ENCODE measurements around the gene TBCD. TPM values are rescaled to one million over a fixed set of nuclear protein-coding genes. Genes with fewer than 3 reads are reported as not detected.
"Not testable (repeated sequence)": the region's sequence is repeated elsewhere in the genome, so short reads cannot be mapped to it uniquely, and the experiment has no call there.

TBCD gene
- total RNA-seq, 2 experiments from 2014 or later: 77.8 to 85.8 TPM

GRCh38 chr17:82981141-82981730 lies 229.4 kb downstream of the TBCD start:
- no peak overlapping the region for H3K4me3 Mint-ChIP-seq
- H3K4me1 Mint-ChIP-seq (ENCODE audit: low read depth): peaks cover 31% of the 10 kb centered on the region

GRCh38 chr17:82983510-82984248 lies 231.8 kb downstream of the TBCD start:
- ATAC-seq: no peak
- Mint-ChIP-seq H3K36me3 (ENCODE audit: low read depth) (no peaks in the 10 kb centered on the region), H3K27me3 (no peaks in the 10 kb centered on the region), H3K9me3 (peaks cover 4% of the 10 kb centered on the region), H3K27ac (no peak overlapping the region), H3K4me1 (ENCODE audit: low read depth) (peaks cover 37% of the 10 kb centered on the region), H3K4me3 (no peak overlapping the region)
- no peak for TF ChIP-seq CTCF (IDR thresholded peaks at IDR 0.05)
- no peak for DNase-seq
- ChIA-PET POLR2A (no interaction called here), CTCF (interaction anchor here (1.0 kb wide), 1 partner anchor 9 kb away, joined by 3 read pairs; no protein-coding TSS in a partner anchor)
- intact Hi-C loops (cut with micrococcal nuclease): no loop called here

More at GRCh38 chr17:82981141-82981730, 229.4 kb downstream of the TBCD start:
- ATAC-seq: no peak
- no peak for TF ChIP-seq CTCF (IDR thresholded peaks at IDR 0.05)
- Mint-ChIP-seq H3K27ac (no peak overlapping the region), H3K36me3 (ENCODE audit: low read depth) (no peaks in the 10 kb centered on the region), H3K27me3 (no peaks in the 10 kb centered on the region), H3K9me3 (peaks cover 4% of the 10 kb centered on the region)
- ChIA-PET POLR2A (no interaction called here), CTCF (no interaction called here)
- intact Hi-C loops (cut with micrococcal nuclease): no loop called here
- DNase-seq: no peak

GRCh38 chr17:82984249-82984617 lies 232.4 kb downstream of the TBCD start:
- H3K9me3 Mint-ChIP-seq; H3K27me3 Mint-ChIP-seq; H3K27ac Mint-ChIP-seq; H3K4me3 Mint-ChIP-seq; DNase-seq; intact Hi-C loops (cut with micrococcal nuclease); H3K36me3 Mint-ChIP-seq (ENCODE audit: low read depth); ATAC-seq: not testable (repeated sequence)
- POLR2A ChIA-PET: interaction anchor here (0.9 kb wide), 1 partner anchor 173 kb away, joined by 3 read pairs; no protein-coding TSS in a partner anchor
- CTCF ChIA-PET: interaction anchor here (1.5 kb wide), 1 partner anchor 202 kb away, joined by 4 read pairs; no protein-coding TSS in a partner anchor
- H3K4me1 Mint-ChIP-seq (ENCODE audit: low read depth): peaks cover 32% of the 10 kb centered on the region

- Mint-ChIP-seq H3K27me3 (no peaks in the 10 kb centered on the region), H3K36me3 (ENCODE audit: low read depth) (peaks cover 1% of the 10 kb centered on the region), H3K9me3 (peaks cover 4% of the 10 kb centered on the region), H3K27ac (no peak overlapping the region), H3K4me3 (no peak overlapping the region), H3K4me1 (ENCODE audit: low read depth) (peaks cover 26% of the 10 kb centered on the region)
- POLR2A ChIA-PET: interaction anchor here (0.9 to 1.6 kb wide), 3 partner anchors 69 to 174 kb away, joined by 3 read pairs; no protein-coding TSS in a partner anchor
- TF ChIP-seq CTCF (IDR thresholded peaks at IDR 0.05): no peak
- CTCF ChIA-PET: interaction anchor here (1.5 to 1.9 kb wide), 2 partner anchors 203 to 219 kb away, joined by 3 to 4 read pairs; no protein-coding TSS in a partner anchor
- intact Hi-C loops (cut with micrococcal nuclease): no loop called here
- ATAC-seq (no peak), DNase-seq (no peak)
These were observed 233.0 kb downstream of the TBCD start for GRCh38 chr17:82984751-82985427.

GRCh38 chr17:82985428-82985805 lies 233.6 kb downstream of the TBCD start:
- no peaks in the 10 kb centered on the region for H3K27me3 Mint-ChIP-seq
- DNase-seq (no peak), ATAC-seq (no peak)
- peaks cover 2% of the 10 kb centered on the region for H3K36me3 Mint-ChIP-seq (ENCODE audit: low read depth)
- H3K4me3 Mint-ChIP-seq: no peak overlapping the region
- peaks cover 26% of the 10 kb centered on the region for H3K4me1 Mint-ChIP-seq (ENCODE audit: low read depth)
- ChIA-PET POLR2A (interaction anchor here (0.9 to 1.6 kb wide), 3 partner anchors 68 to 174 kb away, joined by 3 read pairs; no protein-coding TSS in a partner anchor), CTCF (interaction anchor here (1.5 to 1.9 kb wide), 2 partner anchors 203 to 219 kb away, joined by 3 to 4 read pairs; no protein-coding TSS in a partner anchor)
- H3K9me3 Mint-ChIP-seq: peaks cover 4% of the 10 kb centered on the region
- TF ChIP-seq CTCF (IDR thresholded peaks at IDR 0.05): no peak
- H3K27ac Mint-ChIP-seq: peak overlapping the region; percentile 46
- intact Hi-C loops (cut with micrococcal nuclease): no loop called here

Measured in activated CD8-positive, alpha-beta T cell treated with anti-CD3 and anti-CD28 coated beads for 36 hours (primary cell).